Stimulated activated naive CD4-positive, alpha-beta T cell treated with Interleukin-2 at 50 U/mL for 16 hours (primary cell): ENCODE results near the gene RMI2.
A peak's percentile ranks its signal among the peaks of the same experiment; 100 is the strongest.

Source experiments
- DNase-seq: peaks from one replicate; lab custom pipeline; 2025; lab: John Stamatoyannopoulos, UW

RMI2 gene

DNA sequence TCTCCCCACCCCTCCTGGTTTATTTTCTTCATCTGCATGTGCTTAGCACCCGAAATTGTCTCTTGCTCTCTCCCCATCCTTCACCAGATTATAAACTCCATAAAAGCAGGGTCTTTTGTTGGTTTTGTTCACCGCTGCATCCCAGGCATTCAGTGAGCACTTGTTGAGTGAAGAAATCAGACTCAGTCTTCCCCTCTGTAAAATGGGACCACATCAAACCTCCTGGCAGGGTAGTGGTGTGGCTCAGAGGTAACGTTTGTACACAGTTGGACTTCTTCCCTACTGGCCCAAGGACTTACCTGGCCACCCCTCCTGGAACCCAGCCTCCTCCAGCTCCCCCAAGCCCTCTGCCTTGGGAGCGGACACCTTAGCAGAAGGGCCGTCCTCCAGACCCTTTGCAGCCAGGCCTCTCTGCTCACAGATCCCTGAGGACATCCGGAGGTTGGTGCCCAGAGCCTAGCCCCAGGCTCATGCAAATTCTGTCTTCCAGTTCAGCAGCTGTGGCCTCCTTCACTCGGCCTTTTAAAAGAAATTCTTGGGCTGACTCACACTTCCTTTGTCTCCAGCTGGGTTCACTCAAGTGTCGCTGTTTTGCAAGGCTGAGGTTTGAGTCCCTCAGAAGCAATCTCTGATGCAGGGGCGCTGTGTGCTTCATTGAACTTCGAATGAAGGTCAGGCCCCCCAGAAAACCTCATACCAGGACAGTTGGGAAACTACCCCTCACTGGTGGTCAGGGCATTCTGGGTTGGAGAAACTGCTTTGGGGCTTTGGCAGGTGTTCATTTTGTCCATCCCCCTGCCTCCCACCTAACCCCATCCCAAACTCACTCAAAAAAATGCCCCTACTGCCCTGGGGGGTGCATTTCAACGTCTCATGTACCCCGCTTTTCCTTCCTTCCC is 16.8 kb upstream of the RMI2 start:
- DNase-seq, result peak; percentile 30

GRCh38 chr16:11329071-11329491 is 16.2 kb upstream of the RMI2 start:
- DNase-seq, result no peak

DNA sequence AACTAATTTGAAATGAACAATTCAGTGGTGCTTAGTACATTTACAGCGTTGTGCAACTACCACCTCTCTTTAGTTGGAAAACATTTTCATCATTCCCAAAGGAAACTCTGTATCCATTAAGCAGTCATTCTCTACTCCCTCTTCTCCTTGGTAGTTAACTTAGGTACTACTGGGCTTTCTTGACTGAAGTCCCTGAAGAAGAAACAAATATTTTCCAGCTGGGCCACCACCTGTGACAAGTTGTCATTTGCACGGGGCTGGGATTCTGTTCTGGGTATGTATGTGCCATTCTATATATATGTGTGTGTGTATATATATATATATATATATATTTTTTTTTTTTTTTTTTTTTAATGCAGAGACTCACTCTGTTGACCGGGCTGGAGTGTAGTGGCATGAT is 15.4 kb upstream of the RMI2 start:
- DNase-seq, result no peak

DNA sequence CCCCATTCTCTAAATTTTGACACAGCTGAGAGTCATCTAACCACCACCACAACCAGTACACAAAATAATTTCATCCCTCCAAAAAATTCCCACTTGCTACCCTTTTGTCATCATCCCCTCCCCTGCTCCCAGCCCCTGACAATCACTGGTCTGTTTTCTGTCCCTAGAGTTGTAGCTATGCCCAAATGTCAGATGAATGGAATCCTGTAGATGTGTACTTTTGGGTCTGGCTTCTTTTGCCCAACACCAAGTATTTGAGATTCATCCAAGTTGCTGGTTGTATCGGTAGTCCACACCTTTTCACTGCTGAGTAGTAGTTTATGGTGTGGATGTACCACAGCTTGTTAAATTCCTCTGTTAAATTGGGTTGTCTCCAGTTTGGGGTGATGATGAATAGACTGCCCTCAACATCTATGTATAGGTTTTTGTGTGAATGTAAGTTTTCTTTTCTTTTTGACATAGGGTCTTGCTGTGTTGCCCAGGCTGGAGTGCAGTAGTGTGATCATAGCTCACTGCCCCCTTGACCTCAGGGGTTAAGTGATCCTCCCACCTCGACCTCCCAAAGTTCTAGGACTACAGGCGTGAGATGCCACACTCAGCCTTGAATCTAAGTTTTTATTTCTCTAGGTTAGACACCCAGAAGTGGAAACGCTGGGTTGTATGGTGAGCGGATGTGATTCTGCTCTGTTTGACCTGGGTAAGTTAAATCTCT is 14.6 kb upstream of the RMI2 start:
- no peak for DNase-seq

DNA sequence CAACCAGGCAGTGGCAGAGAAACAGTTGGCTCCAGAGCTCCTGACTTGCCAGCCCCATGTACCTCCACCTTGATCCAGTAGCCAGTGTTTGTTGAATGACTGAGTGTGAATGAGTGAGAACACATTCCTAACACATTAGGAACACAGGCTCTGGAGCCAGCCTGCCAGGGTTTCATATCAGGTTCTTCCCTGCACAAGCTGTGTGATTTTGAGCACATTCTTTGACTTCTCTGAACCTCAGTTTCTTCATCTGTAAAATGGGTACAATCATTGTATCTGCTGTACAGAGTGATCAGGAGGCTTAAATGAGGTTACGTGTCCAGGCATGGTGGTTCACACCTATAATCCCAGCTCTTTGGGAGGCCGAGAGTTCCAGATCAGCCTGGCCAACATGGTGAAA is 13.3 kb upstream of the RMI2 start:
- no peak for DNase-seq

DNA sequence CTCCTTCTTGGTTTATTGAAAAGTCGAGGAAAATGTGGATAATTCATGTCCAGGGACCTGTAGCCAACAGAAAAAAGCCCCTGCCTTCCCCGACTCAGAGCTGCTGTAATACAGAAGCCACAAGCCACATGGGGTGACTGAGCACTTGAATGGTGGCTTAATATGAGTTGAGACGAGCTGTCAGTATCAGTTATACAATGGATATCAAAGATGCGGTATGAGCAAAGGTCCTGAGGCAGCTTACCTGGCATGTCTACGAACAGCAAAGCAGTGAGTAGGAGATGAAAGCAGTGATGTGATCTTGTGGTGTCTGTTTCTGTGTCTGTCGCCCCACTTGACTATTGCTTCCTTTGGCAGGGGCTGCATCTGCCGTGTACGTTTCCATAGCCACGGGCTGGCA is 12.2 kb upstream of the RMI2 start:
- no peak for DNase-seq

- no peak for DNase-seq
Observed at GRCh38 chr16:11333702-11334101, 11.6 kb upstream of the RMI2 start.

DNA sequence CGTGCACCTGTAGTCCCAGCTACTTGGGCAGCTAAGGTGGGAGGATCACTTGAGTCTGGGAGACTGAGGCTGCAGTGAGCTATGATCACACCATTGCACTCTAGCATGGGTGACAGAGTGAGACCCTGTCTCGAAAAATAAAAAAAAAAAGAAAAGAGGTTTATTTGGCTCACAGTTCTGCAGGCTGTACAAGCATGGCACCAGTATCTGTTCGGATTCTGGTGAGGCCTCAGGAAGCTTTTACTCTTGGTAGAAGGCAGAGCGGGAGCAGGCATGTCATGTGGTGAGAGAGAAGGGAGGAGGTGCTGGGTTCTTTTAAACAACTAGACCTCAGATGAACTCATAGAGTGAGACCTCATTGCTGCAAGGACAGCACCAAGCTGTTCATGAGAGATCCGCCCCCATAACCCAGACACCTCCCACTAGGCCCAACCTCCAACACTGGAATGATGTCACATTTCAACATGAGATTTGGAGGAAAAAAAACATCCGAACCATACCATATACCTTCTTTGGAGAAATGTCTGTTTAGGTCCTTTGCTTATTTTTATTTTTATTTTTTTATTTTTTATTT is 10.3 kb upstream of the RMI2 start:
- DNase-seq, result no peak

- no peak for DNase-seq
Observed at GRCh38 chr16:11339075-11339474, 6.2 kb upstream of the RMI2 start.

DNA sequence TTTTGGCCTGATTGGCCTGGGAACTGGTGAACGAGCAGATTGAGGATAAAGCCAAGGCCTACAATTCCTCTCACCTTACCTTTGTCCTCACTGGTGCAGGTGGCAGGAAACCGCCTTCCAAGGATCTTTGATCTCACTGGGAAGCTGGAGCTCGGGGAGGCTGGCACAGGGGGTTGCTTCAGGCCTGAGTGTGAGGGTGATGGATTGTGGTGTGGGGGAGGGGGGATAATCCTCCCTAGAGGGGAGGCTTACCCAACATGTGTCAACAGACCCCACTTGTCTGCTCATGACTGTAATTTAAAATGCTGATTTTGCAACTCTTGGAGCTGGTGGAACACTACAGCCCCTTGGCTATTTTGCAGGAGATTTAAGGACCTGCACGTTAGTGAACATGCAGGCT is 4.5 kb upstream of the RMI2 start:
- no peak for DNase-seq

DNA sequence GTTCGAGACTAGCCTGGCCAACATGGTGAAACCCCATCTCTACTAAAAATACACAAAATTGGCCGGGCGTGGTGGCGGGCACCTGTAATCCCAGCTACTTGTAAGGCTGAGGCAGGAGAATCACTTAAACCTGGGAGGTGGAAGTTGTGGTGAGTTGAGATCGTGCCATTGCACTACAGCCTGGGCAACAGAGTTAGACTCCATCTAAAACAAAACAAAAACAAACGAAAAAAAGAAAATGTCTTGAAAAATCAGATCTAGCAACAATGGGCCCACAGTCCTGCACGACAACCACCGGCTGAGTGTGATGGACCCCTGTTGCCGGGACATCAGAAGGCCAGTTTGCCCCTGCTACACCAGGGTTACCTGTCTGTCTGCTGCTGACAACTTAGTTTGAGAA is 3.9 kb upstream of the RMI2 start:
- no peak for DNase-seq

DNA sequence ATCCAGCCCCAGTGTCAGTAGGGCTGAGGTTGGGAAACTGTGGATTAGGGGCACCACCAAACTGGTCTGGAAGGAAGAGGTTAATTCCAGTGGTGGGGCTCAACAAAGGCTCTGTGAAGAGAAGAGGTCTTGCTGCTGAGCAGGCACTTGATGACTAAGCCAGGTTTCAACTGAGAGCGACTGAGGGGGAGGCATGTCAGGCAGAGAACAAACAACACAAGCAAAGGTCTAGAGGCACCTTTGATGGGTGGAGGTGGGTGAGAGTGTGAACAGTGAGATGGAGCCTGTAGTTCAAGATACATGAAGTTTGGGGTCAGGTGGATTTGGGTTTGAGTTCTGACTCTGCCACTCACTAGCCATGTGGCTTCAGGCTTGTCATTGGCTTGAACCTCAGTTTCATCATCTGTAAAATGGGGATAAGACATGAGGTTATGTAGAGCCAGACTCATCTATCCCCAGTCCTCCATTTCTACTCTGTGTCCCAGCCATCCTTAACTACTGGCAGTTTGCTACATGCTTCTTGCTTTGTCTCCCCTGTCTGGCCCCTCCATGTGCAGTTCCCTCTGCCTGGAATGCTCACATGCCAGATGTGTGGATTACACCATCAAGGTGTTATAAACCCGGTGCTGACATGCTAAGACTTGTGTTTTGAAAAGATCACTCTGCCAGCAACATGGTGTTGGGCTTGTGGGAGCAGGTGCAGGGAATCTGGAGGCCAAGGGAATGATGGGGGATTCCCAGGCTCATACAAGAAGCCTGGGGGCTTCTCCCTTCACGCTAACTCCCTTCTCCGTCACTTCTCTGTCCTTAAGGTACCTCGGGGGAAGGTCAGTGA is 3.0 kb upstream of the RMI2 start:
- no peak for DNase-seq

GRCh38 chr16:11346700-11347319 is 1.6 kb downstream of the RMI2 start:
- DNase-seq, result no peak

GRCh38 chr16:11347831-11348230 is 2.6 kb downstream of the RMI2 start:
- DNase-seq, result no peak

GRCh38 chr16:11348737-11349598 is 3.7 kb downstream of the RMI2 start:
- DNase-seq, result no peak

DNA sequence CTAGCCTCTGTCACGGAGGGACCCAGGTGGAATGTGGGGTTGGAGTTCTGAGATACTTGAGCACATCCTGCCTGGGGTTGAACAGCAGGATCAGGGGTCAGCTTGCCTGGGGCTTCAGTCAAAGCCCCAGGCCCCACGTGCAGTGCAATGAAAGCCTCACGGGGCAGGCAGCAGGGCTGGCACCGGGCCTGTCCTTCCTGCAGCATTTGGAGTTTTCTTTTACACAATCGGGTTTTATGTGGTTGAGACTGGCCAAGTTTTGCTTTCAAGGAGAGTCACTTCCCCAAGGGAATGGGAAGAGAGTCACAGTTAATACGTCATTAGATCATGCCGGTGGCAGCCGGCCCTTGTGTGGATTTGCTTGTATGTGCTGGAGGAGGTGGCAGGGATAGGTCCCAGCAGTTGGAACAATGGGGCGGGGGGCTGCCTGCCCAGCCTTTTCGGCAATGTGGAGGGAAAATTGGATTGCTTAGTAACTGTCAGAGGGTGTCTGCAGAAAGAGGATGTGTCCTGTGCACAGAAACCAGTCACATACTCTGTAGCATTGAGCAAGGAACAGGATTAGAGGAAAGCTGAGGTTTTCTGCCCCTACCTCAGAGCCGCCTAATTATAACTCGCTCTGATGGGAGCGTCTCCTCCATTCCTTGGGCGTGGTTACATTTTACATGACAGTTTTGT is 4.5 kb downstream of the RMI2 start:
- DNase-seq, result no peak

DNA sequence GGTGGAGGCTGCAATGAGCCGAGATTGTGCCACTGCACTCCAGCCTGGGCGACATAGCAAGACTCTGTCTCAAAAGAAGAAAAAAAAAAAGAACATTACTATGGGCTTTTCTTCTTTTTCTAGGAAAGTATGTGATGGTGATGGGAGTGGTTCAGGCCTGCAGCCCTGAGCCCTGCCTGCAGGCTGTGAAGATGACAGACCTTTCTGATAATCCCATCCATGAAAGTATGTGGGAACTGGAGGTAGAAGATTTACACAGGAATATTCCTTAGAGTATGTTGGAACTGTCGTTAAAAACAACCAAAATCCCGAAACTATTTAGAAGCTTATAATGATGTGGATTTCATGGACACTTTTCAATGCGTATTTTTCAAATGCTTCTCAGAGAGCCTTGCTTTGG is 5.3 kb downstream of the RMI2 start:
- DNase-seq, result no peak

- no peak for DNase-seq
Observed at GRCh38 chr16:11350921-11351335, 5.7 kb downstream of the RMI2 start.

- no peak for DNase-seq
Observed at GRCh38 chr16:11353158-11353557, 7.9 kb downstream of the RMI2 start.

- no peak for DNase-seq
Observed at GRCh38 chr16:11354407-11354732, 9.1 kb downstream of the RMI2 start.
